ENCODE results near the gene RPS13. TPM values are rescaled to one million over a fixed set of nuclear protein-coding genes. Genes with fewer than 3 reads are reported as not detected.
"Not testable (repeated sequence)": the region's sequence is repeated elsewhere in the genome, so short reads cannot be mapped to it uniquely, and the experiment has no call there.

RPS13 gene
- polyA plus RNA-seq, 1 of the 3 experiments (the other 2 are of a cell fraction), result 997 TPM

GRCh38 chr11:17116117-17116516, 38.6 kb upstream of the RPS13 start (continued):
- TF ChIP-seq USF1 (IDR thresholded peaks at IDR 0.05; ENCODE audit: borderline replicate concordance, low read depth) (no peak), USF2 (IDR thresholded peaks at IDR 0.05; ENCODE audit: borderline replicate concordance, low read depth, low read length) (no peak), FOXJ3 (CRISPR knock-in tag; IDR thresholded peaks at IDR 0.05) (no peak), TAF1 (IDR thresholded peaks at IDR 0.05; ENCODE audit: borderline replicate concordance, low read depth, low read length) (no peak), SMC3 (IDR thresholded peaks at IDR 0.05; ENCODE audit: low read depth, low read length) (no peak), JUND (IDR thresholded peaks at IDR 0.05) (no peak)

- WGBS (ENCODE audit: low lambda C conversion rate), result 89% methylated on average over 6 of the region's 6 CpGs
- DNase-seq, result not testable (repeated sequence)
Observed at GRCh38 chr11:17107745-17108144, 30.3 kb upstream of the RPS13 start.

GRCh38 chr11:17105404-17106040, 28.1 kb upstream of the RPS13 start:
- 94% methylated on average over 6 of the region's 9 CpGs for WGBS (ENCODE audit: low lambda C conversion rate)
- H3K4me2 ChIP-seq; H3K27ac ChIP-seq (ENCODE audit: low read depth in 2 of 2, low read length in 1 of 2); H3K9me2 ChIP-seq; H3F3A ChIP-seq (replicated peaks; ENCODE audit: insufficient read depth); H3K9me3 ChIP-seq; H3K4me3 ChIP-seq (ENCODE audit: low read depth in 2 of 2, low read length in 1 of 2); H3K79me2 ChIP-seq (ENCODE audit: insufficient read depth); H3K27me3 ChIP-seq (ENCODE audit: insufficient read depth); H3K4me1 ChIP-seq (ENCODE audit: control insufficient read depth in 1 of 2, insufficient read depth in 2 of 2, low read depth in 1 of 2, low read length in 1 of 2); DNase-seq; H3K9ac ChIP-seq; POLR2A ChIA-PET; H2AFZ ChIP-seq (ENCODE audit: low read depth); H4K20me1 ChIP-seq (ENCODE audit: insufficient read depth): not testable (repeated sequence)
- peaks cover 40 to 51% of the 10 kb centered on the region in 2 experiments for H3K36me3 ChIP-seq (replicated peaks in 1 of 2; ENCODE audit: control insufficient read depth in 1 of 2, insufficient read depth in 2 of 2, low read length in 1 of 2)
- CTCF ChIA-PET, result interaction anchor here (0.6 to 1.1 kb wide), 3 partner anchors 64 to 614 kb away, joined by 3 read pairs; no protein-coding TSS in a partner anchor

More at GRCh38 chr11:17107745-17108144, 30.3 kb upstream of the RPS13 start:
- POLR2A ChIA-PET; H3K27me3 ChIP-seq (ENCODE audit: insufficient read depth); H3K4me1 ChIP-seq (ENCODE audit: control insufficient read depth in 1 of 2, insufficient read depth in 2 of 2, low read depth in 1 of 2, low read length in 1 of 2); H4K20me1 ChIP-seq (ENCODE audit: insufficient read depth); H2AFZ ChIP-seq (ENCODE audit: low read depth); H3K9ac ChIP-seq; H3K4me2 ChIP-seq; H3K27ac ChIP-seq (ENCODE audit: low read depth in 2 of 2, low read length in 1 of 2); H3K9me2 ChIP-seq; H3K9me3 ChIP-seq; H3K4me3 ChIP-seq (ENCODE audit: low read depth in 2 of 2, low read length in 1 of 2); H3K79me2 ChIP-seq (ENCODE audit: insufficient read depth): not testable (repeated sequence)
- TF ChIP-seq CTCF (IDR thresholded peaks at IDR 0.05) (peak; percentile 34; the same call in 1 of the 2 replicates), RAD21 (IDR thresholded peaks at IDR 0.05; ENCODE audit: low read length) (peak; percentile 31; the same call in 1 of the 2 replicates)
- Histone ChIP-seq H3F3A (replicated peaks; ENCODE audit: insufficient read depth) (peaks cover 12% of the 10 kb centered on the region), H3K36me3 (replicated peaks in 1 of 2; ENCODE audit: control insufficient read depth in 1 of 2, insufficient read depth in 2 of 2, low read length in 1 of 2) (peaks cover 27 to 64% of the 10 kb centered on the region in 2 experiments)
- CTCF ChIA-PET, result interaction anchor here (0.6 to 1.8 kb wide), 8 partner anchors 9 to 319 kb away, joined by 3 to 6 read pairs (median 4); no protein-coding TSS in a partner anchor

Measured in SK-N-SH (cell line).